Adrenal gland (tissue), 12 donors: ENCODE results near the gene SLC5A11. TPM values are rescaled to one million over a fixed set of nuclear protein-coding genes. Genes with fewer than 3 reads are reported as not detected.
A peak's percentile ranks its signal among the peaks of the same experiment; 100 is the strongest.

Experiments
- DNase-seq, 7 donors: peaks; one replicate each; pipeline ENCODE4 v3.0.0-alpha.2; 2019 to 2020
- H3K27ac ChIP-seq, 5 donors: fragments of 200-600 bp; sonication (generic) in 4 of 5; 1 replicate in 3 of 5; 2 replicates in 2 of 5; pipeline versions ENCODE4 v1.5.1 to v1.8.0; 2016 to 2020; ENCODE audit warnings: mild to moderate bottlenecking in 1 of 5
- H3K27me3 ChIP-seq: fragments of 200-600 bp; 2 replicates; pipeline ENCODE4 v1.8.0; 2021
- H3K36me3 ChIP-seq, 2 donors: fragments of 200-600 bp; replicated peaks in 1 of 2; 1 replicate in 1 of 2; 2 replicates in 1 of 2; pipeline versions ENCODE4 v1.5.1 to v1.8.0; 2018 to 2022
- H3K4me1 ChIP-seq, 2 donors: fragments of 200-600 bp; replicated peaks in 1 of 2; 1 replicate in 1 of 2; 2 replicates in 1 of 2; pipeline versions ENCODE4 v1.5.1 to v1.8.0; 2018 to 2021
- H3K4me3 ChIP-seq, 4 donors: fragments of 200-600 bp; sonication (generic) in 3 of 4; one replicate each; pipeline ENCODE4 v1.5.1; 2016 to 2018
- H3K9me3 ChIP-seq, 3 donors: fragments of 200-600 bp; sonication (generic) in 1 of 3; replicated peaks in 1 of 3; 1 replicate in 2 of 3; 2 replicates in 1 of 3; pipeline versions ENCODE4 v1.5.1 to v1.8.0; 2016 to 2021
- POLR2A ChIP-seq, 2 donors: fragments of 450-650 bp; IDR thresholded peaks; one replicate each; pipeline ENCODE4 v1.6.1; 2017; ENCODE audit warnings: antibody characterized with exemption in 2 of 2, mild to moderate bottlenecking in 2 of 2, moderate library complexity in 1 of 2
- WGBS, 4 donors: extraction: QIAGEN DNeasy Blood & Tissue Kit in 2 of 4; methylation state at CpG; one replicate each; pipeline versions ENCODE4 v1.1.5 to v1.1.7; 2013 to 2017; 5-methylcytosine and 5-hydroxymethylcytosine counted together
- intact Hi-C, 2 donors: fragments of 100-400 bp; cut with DNase I; formaldehyde crosslinking; loops; one replicate each; pipeline versions ENCODE4 v1.14.1 to v1.15.0; 2022 to 2023
- polyA plus RNA-seq, 3 donors: library from polyadenylated mRNA; stranded (reverse); fragments of 200-250 nt in 2 of 3; fragments of 350-450 nt in 1 of 3; fragmentation: Illumina TruSeq in 1 of 3; extraction: RNeasy Lipid Tissue Mini Kit (QIAGEN cat#74804) in 1 of 3; gene quantifications; one replicate each; pipeline ENCODE4 v1.2.3, GENCODE V29; 2013 to 2014
- total RNA-seq, 9 donors: library from RNA; depleted of rRNA in 4 of 9; stranded (reverse); fragments of >200 nt in 4 of 9; fragments of 120-200 nt in 1 of 9; fragmentation: NEBNext Ultra II Directional in 1 of 9; extraction: Animal tissue kit (Norgen Biotek cat#: 25700) in 1 of 9; gene quantifications; one replicate each; pipeline versions ENCODE4 v1.1.0 to v1.2.4, GENCODE V29; 2013 to 2023
- TF ChIP-seq, protein P1 (sequence below), 6 experiments: fragments of 450-650 bp in 4 of 6; fragments of 200-600 bp in 2 of 6; sonication (generic) in 1 of 6; IDR thresholded peaks; 1 replicate in 5 of 6; 2 replicates in 1 of 6; pipeline versions ENCODE4 v1.5.1 to v1.8.0; 2016 to 2021; ENCODE audit warnings: antibody characterized with exemption in 6 of 6, mild to moderate bottlenecking in 2 of 6, moderate library complexity in 1 of 6
- donor health status: healthy with polysubstance abuse.
- donor health status: Bipolar disorder and iron deficiency.
- donor health status: DM: yes; HTN: yes; CAD: no.
- donor health status: DM: no; HTN: no; CAD: no.
- donor health status: DM: no; HTN: no; CAD: no.
- donor health status: DM: yes; HTN: yes; CAD: no.

Gene SLC5A11
- total and polyA plus RNA-seq, 12 donors = 0.17 to 0.57 (median 0.43) TPM; not detected in 8

- peak; percentile 78 to 91 (median 86) for DNase-seq
- no peaks in the 10 kb centered on the region for H3K4me1 ChIP-seq
- H3K9me3 ChIP-seq = no peaks in the 10 kb centered on the region
- whole genome bisulfite sequencing, 4 donors = 43 to 64% (median 57%) methylated on average over 5 of the region's 5 CpGs
- TF ChIP-seq POLR2A (IDR thresholded peaks at IDR 0.05) = no peak
- TF ChIP-seq, protein P1, sequence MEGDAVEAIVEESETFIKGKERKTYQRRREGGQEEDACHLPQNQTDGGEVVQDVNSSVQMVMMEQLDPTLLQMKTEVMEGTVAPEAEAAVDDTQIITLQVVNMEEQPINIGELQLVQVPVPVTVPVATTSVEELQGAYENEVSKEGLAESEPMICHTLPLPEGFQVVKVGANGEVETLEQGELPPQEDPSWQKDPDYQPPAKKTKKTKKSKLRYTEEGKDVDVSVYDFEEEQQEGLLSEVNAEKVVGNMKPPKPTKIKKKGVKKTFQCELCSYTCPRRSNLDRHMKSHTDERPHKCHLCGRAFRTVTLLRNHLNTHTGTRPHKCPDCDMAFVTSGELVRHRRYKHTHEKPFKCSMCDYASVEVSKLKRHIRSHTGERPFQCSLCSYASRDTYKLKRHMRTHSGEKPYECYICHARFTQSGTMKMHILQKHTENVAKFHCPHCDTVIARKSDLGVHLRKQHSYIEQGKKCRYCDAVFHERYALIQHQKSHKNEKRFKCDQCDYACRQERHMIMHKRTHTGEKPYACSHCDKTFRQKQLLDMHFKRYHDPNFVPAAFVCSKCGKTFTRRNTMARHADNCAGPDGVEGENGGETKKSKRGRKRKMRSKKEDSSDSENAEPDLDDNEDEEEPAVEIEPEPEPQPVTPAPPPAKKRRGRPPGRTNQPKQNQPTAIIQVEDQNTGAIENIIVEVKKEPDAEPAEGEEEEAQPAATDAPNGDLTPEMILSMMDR (IDR thresholded peaks at IDR 0.05) = no peak
- peaks cover 4 to 85% of the 10 kb centered on the region in 2 donors for H3K36me3 ChIP-seq
- no peak overlapping the region for H3K4me3 ChIP-seq
- H3K27ac ChIP-seq = peak overlapping the region in 2 of 5 donors; percentile 15 to 51
- H3K27me3 ChIP-seq = no peaks in the 10 kb centered on the region
- intact Hi-C loops = no loop called here
Measured at GRCh38 chr16:24950275-24950674, 104.5 kb downstream of the SLC5A11 start.

DNA sequence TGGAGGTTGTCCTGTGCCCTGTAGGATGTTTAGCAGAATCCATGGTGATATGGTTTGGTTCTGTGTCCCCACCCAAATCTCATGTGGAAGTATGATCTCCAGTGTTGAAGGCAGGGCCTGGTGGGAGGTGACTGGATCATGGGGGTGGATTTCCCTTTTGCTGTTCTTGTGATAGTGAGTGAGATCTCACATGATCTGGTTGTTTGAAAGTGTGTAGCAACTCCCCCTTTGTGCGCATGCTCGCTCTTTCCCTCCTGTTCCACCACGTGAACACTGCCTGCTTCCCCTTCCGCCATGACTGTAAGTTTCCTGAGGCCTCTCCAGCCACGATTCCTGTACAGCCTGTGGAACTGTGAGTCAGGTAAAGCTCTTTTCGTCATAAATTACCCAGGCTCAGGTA lies 107.5 kb downstream of the SLC5A11 start:
- no peak for DNase-seq
- peaks cover 3 to 89% of the 10 kb centered on the region in 2 donors for H3K36me3 ChIP-seq
- WGBS, 4 donors = 90 to 97% (median 93%) methylated on average over 6 of the region's 6 CpGs
- H3K4me3 ChIP-seq = no peak overlapping the region
- intact Hi-C loops = no loop called here
- H3K27me3 ChIP-seq = no peaks in the 10 kb centered on the region
- no peaks in the 10 kb centered on the region for H3K9me3 ChIP-seq
- H3K4me1 ChIP-seq = no peaks in the 10 kb centered on the region
- no peak for TF ChIP-seq POLR2A (IDR thresholded peaks at IDR 0.05)
- TF ChIP-seq, protein P1 (IDR thresholded peaks at IDR 0.05) = no peak
- no peak overlapping the region for H3K27ac ChIP-seq

GRCh38 chr16:24953721-24954120 lies 108.0 kb downstream of the SLC5A11 start:
- no peak for DNase-seq
- intact Hi-C loops = no loop called here
- 94 to 98% (median 96%) methylated on average over 5 of the region's 5 CpGs for whole genome bisulfite sequencing, 4 donors
- peaks cover 0 to 89% of the 10 kb centered on the region in 2 donors for H3K36me3 ChIP-seq
- no peak overlapping the region for H3K4me3 ChIP-seq
- H3K4me1 ChIP-seq = no peaks in the 10 kb centered on the region
- no peak overlapping the region for H3K27ac ChIP-seq
- no peaks in the 10 kb centered on the region for H3K27me3 ChIP-seq
- TF ChIP-seq, protein P1 (IDR thresholded peaks at IDR 0.05) = no peak
- TF ChIP-seq POLR2A (IDR thresholded peaks at IDR 0.05) = no peak
- H3K9me3 ChIP-seq = no peaks in the 10 kb centered on the region

GRCh38 chr16:24954137-24954536 lies 108.4 kb downstream of the SLC5A11 start:
- peaks cover 0 to 89% of the 10 kb centered on the region in 2 donors for H3K36me3 ChIP-seq
- no peaks in the 10 kb centered on the region for H3K27me3 ChIP-seq
- H3K27ac ChIP-seq = no peak overlapping the region
- no peak for DNase-seq
- no peaks in the 10 kb centered on the region for H3K4me1 ChIP-seq
- WGBS, 4 donors = 92 to 100% (median 93%) methylated on average over 4 of the region's 4 CpGs
- intact Hi-C loops = no loop called here
- no peak overlapping the region for H3K4me3 ChIP-seq
- TF ChIP-seq, protein P1 (IDR thresholded peaks at IDR 0.05) = no peak
- no peaks in the 10 kb centered on the region for H3K9me3 ChIP-seq
